HG03521 (cell line): ENCODE measurements around the gene AKAP13.
A peak's percentile ranks its signal among the peaks of the same experiment; 100 is the strongest.
"Not testable (repeated sequence)": the region's sequence is repeated elsewhere in the genome, so short reads cannot be mapped to it uniquely, and the experiment has no call there.

Experiments used
- ATAC-seq: cut with Tn5 transposase; IDR thresholded peaks from one replicate; pipeline ENCODE4 v1.9.1; 2021; ENCODE audit warnings: mild to moderate bottlenecking, moderate library complexity; ENCODE audit not compliant: unreplicated experiment

Gene AKAP13

DNA sequence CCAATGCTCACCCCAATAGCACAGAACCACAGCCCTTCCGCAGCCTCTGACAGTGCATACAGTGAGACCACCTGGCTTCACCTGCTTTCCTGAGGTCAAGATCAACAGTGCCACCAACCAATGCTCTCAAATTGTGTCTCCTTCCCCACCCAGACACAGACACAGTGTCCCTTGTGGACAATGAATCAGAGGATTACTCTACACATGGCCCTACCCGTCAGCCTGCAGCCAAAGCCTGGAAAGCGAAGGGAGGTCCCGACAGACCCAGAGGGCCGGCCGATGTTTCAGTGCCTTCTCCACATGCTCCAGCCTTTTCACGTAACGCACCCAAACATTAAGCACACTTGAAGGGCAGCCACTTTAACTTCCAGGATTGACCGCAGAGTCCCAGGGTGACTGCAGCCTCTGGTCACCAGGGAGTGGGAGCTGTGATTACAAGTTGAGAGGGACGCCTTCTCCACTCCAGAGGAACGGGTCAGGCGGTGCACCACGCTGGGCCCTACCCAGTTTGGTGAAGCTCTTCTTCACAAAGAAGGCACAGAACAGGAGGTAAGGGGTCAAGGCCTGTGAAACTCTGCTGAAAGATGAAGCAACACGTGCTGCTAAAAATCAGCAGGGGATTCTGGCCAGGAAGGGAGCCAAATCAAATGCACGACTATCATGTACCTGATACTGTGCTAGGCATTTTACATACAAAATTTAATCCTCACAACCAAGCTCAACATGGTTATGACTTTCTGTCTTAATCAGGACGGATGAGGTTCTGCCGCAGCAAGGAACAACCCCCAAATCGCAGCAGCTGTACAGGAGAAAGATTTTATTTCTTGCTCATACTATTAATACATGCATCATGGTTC is 397.1 kb downstream of the AKAP13 start:
- no peak for ATAC-seq

DNA sequence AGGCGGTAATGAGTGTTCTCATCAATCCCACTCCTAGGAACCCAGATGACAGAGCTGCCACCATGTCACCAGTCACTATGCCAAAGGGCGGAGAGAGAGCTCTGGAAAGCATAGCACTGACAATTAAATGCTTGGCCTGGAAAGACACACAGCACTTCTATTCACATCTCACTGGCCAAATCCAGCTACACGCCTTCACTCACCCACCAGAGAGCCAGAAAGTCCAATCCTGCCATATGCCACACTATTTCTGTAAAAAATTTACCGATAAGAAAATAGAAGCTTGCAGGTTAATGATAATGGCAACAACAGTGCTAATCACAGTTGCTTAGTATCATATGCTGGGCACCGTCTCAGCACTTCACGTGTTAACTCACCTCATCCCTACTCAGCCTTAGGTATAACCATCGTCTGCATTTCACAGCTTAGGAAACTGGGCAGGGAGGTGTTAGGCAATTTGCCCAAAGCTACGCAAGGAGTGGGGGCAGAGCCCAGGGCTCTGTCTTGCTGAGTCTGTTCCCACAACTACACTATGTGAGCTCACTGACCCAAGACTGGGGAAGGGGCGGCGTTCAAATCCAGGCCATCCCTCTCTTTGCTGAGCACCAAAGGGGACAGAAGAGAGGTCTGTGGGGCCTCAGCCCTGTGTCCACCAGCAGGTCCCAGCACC is 397.8 kb downstream of the AKAP13 start:
- ATAC-seq, result no peak

DNA sequence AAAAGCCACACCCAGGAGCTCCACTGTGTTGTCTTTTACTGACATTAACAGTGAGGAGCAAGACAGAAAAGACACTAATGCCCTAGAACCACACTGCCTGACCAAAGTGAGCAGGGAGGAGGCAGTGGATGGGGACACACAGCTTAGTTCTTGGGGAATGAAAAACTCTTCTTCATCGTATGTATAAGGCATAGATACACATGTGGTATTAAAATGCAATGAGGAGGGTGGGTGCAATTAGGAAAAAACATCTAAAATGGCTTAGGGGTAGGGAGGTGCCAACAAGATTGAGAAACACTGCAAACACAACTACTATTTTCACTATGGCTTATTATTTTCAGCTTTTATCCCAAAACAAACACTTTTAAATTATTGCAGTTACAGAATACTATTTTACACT is 398.8 kb downstream of the AKAP13 start:
- ATAC-seq, result no peak

DNA sequence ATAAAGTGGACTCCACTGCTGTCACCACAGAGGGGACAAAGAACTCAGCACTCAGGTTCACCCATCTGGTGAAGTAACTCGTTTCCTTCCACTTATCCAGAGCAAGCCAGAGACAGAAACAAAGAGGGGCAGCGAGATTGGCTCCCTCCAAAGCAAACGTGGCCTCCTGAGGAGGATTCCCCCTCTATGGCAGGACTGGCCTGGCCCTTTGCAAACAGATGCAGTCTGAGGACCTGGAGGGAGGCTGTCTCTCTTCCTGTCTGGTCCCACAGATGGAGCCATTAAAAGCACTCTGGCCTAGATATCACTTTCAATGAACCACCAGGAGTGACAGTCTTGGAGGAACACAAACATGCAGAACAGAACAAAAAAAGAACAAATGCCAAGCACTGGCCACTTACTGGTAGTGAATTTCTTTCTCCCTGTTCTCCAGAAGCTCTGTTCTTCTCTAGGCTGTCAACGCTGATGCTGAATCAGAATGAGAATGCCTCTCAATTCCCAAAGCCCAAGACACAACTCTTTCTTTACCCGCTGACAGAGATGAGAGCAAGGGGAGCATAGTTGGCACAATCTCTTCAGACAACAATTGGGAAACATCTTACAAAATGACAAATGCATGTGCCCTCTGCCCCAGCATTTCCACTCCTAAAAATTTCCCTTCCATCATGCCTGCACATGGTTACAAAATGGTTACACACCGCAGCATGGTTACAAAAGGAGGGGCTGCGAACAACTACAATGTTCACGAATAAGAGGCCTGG is 400.0 kb downstream of the AKAP13 start:
- ATAC-seq, result no peak

DNA sequence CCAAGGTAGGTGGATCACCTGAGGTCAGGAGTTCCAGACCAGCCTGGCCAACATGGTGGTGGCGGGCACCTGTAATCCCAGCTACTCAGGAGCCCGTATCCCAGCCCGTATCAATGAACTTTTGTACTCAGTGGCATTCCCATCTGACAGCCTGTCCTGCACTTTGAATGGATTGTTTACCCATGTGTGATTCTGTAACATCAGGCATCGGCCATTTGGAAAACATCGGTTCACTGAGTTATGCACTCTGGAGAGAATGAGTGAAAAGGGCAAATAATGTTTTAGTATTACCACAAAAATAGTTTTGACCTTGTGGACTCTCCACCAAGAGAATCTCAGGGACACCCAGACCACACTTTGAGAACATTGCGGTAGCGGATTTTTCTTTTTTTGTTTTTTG is 400.7 kb downstream of the AKAP13 start:
- ATAC-seq, result no peak

DNA sequence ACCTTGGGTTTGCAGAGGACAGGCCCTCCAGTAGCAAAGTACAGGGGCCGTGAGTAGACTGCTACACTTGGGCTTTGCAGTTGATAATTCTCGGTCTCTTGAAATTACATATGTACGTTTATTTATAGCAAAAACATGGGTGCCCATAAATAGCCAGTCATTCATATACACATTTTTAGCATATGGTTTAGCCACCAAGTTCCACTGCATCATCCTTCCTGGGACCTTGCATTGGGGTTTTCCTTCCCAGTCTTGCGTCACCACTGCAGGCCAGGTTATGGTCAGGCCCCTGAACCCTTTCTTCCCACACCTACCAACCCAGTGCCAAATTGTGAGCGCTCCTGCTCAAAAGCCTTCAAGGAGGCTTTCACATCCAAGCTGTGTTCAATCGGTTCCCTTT is 401.7 kb downstream of the AKAP13 start:
- no peak for ATAC-seq

DNA sequence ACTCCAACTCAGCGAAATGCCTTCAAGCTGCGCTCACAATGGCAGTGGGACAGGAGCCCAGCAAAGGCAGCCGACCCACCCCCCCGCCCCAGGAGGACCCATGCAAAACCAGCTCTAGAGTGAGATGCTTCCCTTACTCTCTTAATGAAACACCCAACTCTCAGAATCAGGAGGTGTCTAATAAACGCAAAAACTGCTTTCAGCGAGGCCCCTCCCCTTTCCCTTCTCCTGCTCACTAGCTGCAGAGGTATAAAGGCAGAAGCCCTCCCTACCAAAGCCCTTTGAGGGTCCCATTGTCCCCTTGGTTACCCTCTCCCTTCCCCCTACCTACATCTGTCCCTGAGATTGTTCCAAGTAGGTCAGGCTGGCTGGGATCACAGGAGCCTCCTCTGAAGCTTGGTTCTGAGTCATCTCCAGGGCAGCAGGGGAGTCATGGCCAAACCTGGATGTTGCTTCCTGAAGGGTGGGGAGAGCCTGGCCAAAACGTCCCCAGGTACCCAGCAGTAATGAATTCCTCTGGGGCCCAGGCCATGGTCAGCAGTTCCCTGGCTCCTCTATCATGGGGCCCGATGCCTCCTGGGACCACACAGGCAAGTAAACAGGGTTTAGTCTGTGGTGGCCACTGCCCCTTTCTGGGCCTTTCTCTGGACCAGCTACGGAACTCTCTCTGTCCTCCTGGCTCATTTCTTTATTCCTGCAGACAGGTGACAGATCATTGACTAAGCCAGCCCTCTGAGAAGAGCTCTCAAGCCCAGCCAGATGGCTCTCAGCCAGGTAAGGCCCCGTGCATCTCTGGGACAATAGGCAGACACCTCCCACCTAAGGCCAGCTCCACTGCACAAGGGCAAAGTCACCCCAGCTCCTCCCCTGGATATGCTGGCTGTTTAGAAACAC is 405.7 kb downstream of the AKAP13 start:
- ATAC-seq, result no peak

DNA sequence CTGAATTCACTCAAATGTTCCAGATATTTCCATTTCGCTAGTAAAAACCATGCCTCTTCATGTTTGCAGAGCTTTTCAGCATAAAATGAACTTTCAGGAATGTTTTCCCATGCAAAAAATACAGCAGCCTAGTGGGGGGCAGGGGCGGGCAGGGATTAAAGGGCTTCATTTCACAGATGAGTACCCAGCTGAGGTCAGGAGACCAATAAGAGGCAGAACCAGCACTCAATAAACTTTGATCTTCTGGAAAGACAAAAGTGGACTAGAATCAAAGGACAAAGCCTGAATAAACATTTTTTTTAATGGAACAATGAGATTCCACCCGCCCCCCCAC is 406.3 kb downstream of the AKAP13 start:
- no peak for ATAC-seq

DNA sequence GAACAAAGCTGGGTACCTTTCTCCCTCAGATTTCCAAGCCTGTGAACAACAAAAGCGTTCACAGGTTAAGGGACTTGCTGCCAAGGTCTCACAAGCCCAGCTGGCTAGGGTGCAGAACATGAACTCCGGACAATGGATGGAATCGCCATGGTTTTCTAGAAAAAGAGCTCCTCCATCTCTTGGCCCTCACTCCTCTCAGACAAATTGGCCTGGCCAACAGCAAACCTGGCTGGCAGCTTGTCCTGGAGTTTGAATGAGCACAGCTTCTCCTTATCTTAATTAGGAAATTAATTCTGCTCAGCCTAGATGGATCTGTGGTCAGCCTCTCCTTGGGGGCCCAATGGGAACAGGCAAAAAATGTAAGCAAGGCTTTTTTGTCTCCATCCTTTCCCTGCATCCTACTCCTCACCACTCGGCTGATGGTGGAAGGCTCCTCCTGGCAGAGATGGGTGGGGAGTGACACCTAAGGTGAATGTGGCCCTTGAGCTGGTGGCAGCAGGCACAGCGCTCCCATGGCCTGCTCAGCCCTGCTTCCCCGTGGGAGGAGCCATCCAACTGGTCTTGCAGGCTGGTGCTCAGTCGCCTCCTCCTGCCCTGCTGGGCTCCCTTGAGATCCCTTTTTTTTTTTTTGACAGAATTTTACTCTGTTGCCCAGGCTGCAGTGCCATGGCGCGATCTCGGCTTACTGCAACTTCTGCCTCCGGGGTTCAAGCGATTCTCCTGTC is 408.5 kb downstream of the AKAP13 start:
- ATAC-seq, result no peak

DNA sequence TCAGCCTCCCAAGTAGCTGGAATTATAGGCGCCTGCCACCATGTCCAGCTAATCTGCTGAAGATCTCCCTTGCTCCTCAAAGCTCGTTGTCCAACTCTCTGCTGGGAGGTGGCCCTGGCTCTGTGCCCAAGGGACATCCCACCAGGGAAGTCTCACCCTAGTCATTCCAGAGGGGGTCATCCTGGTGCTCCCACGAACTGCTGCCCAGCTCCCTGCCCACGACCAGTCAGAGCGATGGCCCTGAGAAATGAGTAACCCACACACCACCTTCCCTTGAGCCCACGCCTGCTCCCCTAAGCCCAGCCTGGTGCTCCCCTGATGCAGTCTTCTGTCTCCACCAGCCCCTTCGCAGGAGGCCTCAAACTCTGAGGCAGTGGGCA is 409.1 kb downstream of the AKAP13 start:
- ATAC-seq, result no peak

DNA sequence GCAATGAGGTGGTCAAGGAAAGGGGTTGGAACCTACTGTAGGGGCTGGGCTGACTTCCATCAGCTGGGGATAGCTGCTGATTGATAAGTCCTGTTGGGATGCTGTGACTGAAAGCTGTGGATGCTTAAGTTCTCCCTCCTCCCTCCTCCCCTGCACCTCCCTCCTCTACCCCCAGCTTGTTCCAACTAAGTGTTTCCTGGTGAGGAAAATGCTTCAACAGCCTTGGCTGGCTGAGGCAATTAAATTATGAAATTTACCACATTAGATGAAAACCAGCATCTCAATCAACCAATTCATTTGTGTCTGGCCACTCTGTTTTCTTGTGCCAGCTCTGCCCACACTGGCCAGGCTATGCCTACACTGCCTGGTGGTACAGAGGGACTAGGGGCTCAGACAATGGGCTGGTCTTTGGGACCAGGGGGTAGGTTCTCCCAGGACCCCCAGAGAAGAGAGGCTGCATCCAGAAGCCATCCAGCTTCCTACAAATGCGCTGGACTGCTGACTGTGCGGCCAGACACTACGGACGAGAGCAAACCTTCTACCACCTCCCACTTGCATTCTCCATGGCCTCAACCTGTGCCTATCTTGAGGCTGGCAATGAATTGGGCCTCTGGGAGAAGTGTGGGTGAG is 411.8 kb downstream of the AKAP13 start:
- no peak for ATAC-seq

DNA sequence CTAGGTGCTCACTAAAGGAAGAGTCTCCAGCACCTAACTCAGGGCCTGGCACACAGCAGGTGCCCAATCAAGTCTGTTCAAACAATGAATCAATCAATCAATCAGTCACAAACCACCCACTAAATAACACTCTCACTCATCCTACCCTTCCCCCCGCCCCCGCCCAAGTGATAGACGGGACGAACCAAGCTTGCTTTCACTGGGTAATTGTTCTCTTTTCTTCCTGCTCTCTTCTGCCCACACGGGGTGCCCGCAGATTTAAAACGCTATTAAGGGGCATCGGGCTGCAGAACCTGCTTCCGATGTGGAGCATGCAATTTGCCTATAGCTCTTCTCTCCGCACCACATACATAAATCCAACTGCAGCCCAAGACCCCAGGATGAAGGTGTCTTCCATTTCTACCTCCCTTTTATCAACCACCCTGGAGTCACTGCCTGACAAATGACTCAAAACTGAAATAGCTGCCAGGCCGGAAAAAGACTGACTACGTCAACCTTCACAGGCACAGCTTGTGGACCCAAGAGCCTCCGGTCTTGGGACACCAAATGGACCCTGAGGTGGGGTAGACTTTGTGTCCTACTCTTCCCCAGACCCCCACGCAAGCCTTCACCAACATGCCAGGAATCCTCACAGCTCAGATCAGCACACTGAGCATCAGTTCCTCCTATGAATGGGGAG is 412.6 kb downstream of the AKAP13 start:
- ATAC-seq, result no peak

DNA sequence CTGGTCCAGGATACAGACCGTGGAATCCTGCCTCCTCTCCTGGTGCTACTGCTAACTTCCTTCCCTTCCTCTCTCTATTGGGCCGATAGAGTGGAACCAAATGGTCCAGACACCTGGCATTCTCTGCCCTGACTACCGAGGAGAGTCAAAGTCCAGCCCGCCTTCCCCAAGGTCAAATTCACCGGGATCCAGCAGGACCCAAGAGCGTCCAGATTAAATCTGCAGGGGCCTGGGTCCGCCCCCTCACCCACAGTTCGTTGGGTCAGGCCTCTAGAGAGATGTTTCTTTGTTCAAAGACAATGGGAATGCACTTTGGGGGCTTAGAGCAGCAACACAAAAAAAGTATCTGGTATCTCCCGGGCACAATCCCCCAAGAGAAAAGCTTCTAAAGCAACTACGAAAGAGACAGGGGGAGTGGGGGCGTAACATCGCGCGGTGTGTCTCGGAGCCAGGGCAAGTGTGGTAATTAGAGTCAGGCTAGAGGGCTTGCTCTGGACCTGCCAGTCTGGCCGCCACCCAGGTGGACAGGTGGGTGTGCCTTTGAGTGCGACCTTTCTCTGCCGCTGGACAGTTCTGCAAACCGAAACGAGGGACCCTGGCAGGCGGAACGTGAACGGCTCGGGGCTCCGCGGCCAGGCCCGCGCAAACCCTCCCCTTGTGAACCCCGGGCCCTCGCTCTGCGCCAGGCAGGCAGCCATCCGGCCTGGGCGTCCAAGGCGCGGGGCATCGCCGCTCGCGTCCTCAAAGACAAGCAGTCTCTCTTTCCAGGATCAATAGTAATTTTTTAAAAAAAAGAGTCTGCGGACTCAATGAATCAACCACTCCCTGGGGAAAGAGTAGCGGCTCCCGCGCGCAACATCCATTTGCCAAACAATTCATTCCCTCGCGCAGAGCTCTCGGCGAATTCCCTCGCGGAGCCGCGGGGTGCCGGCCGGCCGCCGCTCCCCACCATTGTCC is 413.5 kb downstream of the AKAP13 start:
- peak; percentile 44 for ATAC-seq

DNA sequence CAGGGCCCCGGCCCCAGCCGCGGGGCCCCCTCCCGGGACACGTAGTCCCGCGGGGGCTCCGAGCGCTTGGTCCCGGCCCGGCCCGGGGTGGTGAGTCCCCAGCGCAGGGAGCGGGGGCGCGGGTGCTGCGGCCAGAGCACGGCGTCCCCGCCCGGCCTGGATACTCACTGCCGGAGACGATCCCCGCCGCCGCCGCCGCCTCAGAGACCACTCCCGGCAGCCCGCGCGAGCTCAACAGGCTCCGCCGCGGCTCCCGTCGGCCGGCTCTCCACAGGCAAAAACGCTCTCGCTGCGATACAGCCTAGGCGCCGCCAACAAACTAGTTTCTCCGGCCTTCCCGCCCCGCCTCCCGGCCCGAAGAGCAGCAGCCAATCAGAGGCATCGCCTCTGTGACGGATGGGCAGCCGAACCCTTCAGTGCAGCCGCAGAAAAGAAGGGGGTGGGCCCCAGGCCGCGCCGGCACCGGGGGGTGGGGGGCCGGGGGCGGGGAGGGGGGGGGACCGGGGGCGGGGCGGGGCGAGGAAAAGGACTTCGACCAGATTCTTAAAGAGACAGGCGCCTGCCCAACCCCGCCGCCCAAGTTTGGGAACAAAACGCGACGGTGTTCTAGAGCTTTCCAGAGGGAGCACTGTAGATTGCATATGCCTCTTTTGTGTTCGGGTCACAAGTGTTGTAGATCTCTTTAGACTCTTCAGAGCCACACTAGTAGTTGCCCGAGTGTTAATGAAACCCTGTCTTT is 414.4 kb downstream of the AKAP13 start, which contains the start of gene KLHL25:
Gene KLHL25 (minus strand): TSS at position 328 of the 739 bp plus-strand sequence. CDS start 25,115 bp downstream, outside the sequence.
- ATAC-seq, result peak; percentile 99

DNA sequence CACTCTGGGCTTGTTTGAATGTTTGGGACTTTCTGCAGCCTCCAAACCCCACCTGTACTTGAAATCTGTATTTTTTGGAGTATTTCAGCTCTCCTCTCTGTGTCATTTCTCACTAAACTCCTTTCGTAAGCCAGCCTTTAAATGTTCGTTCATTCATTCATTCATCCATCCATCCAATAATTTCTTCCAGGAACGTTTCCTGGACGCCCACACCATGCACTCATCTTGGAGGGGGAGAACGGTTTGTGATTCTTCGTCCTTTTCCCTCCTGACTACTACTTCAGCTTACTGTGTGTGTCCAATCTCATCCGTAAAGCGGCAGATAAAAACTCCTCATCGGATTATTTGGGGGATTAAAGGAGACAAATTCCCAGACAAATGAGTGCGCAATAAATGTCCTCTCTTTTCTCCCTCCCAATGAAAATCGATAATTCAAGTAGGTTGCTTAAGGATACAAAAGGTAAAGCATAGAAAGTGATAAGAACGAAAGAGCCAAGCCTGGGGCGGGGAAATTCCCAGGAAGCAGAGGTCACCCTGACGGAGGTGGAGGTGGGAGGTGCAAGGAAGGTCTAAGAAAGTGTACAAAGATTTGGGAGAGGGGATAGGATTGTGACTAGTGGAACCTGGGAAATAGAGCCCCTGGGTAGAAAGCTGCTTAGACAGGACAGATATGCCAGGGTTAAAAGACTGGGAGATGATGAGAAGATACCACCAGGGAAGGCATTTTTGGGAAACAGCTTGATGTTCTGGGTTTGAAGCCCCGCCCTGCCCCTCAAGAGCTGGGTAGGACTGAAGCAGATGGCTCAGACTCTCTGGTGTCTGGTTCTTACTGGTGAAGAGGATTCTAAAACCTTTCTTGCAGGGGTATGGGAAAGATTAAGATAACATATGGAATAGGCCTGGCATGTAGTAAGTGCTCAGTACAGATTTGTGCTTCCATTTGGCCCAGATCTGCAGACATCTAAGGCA is 415.2 kb downstream of the AKAP13 start:
- no peak for ATAC-seq

DNA sequence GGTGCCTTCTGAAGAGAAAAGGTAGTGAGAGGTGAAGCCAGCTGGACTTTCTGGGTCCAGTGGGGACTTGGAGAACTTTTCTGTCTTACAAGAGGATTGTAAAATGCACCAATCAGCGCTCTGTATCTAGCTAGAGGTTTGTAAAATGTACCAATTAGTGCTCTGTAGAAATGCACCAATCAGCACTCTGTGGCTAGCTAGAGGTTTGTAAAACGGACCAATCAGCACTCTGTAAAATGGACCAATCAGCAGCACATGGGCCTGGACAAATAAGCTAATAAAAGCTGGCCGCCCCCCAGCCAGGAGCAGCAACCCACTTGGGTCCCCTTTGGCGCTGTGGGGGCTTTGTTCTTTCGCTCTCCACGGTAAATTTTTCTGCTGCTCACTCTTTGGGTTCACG is 416.0 kb downstream of the AKAP13 start:
- ATAC-seq, result not testable (repeated sequence)
